HG03064 (cell line): ENCODE results near the gene CACNA1C.

Source experiments
- ATAC-seq: cut with Tn5 transposase; IDR thresholded peaks from one replicate; pipeline ENCODE4 v1.9.1; 2021; ENCODE audit warnings: low read depth; ENCODE audit not compliant: unreplicated experiment

The CACNA1C gene

GRCh38 chr12:2227360-2227759 lies 174.6 kb downstream of the CACNA1C start:
- ATAC-seq = no peak

- no peak for ATAC-seq
These were observed 175.7 kb downstream of the CACNA1C start for GRCh38 chr12:2228535-2228934.

GRCh38 chr12:2229661-2230539 lies 177.1 kb downstream of the CACNA1C start:
- no peak for ATAC-seq

- no peak for ATAC-seq
These were observed 178.3 kb downstream of the CACNA1C start for GRCh38 chr12:2231011-2231595.

- no peak for ATAC-seq
These were observed 179.2 kb downstream of the CACNA1C start for GRCh38 chr12:2231956-2232355.

GRCh38 chr12:2233034-2233433 lies 180.2 kb downstream of the CACNA1C start:
- no peak for ATAC-seq

- ATAC-seq = no peak
These were observed 181.3 kb downstream of the CACNA1C start for GRCh38 chr12:2234091-2234490.

GRCh38 chr12:2234646-2235350 lies 182.0 kb downstream of the CACNA1C start:
- ATAC-seq = no peak

- ATAC-seq = no peak
These were observed 183.9 kb downstream of the CACNA1C start for GRCh38 chr12:2236506-2237294.

GRCh38 chr12:2238111-2238510 lies 185.3 kb downstream of the CACNA1C start:
- no peak for ATAC-seq

GRCh38 chr12:2239381-2239871 lies 186.6 kb downstream of the CACNA1C start:
- no peak for ATAC-seq

- no peak for ATAC-seq
These were observed 187.6 kb downstream of the CACNA1C start for GRCh38 chr12:2240390-2240789.

- ATAC-seq = no peak
These were observed 188.2 kb downstream of the CACNA1C start for GRCh38 chr12:2240984-2241383.

- no peak for ATAC-seq
These were observed 189.4 kb downstream of the CACNA1C start for GRCh38 chr12:2242216-2242615.

- ATAC-seq = no peak
These were observed 190.0 kb downstream of the CACNA1C start for GRCh38 chr12:2242816-2243215.

- ATAC-seq = no peak
These were observed 190.5 kb downstream of the CACNA1C start for GRCh38 chr12:2243275-2243674.

- no peak for ATAC-seq
These were observed 191.4 kb downstream of the CACNA1C start for GRCh38 chr12:2244013-2244861.

- ATAC-seq = no peak
These were observed 193.6 kb downstream of the CACNA1C start for GRCh38 chr12:2246358-2246757.

GRCh38 chr12:2247120-2247519 lies 194.3 kb downstream of the CACNA1C start:
- ATAC-seq = no peak

GRCh38 chr12:2247596-2247995 lies 194.8 kb downstream of the CACNA1C start:
- ATAC-seq = no peak
